GM12878 (cell line): ENCODE data around the gene SPATA16. TPM values are rescaled to one million over a fixed set of nuclear protein-coding genes. Genes with fewer than 3 reads are reported as not detected.

Source experiments
- ATAC-seq: fragments of 200-7000 bp; cut with Tn5 transposase; 3 replicates; pipeline ENCODE4 v1.9.1; 2020; ENCODE audit warnings: mild to moderate bottlenecking, moderate library complexity
- BruUV-seq: library from RNA; stranded (reverse); fragments of 400-500 nt; replicated peaks from 2 replicates; lab custom pipeline; 2021; lab: Mats Ljungman, UMichigan
- CTCF ChIA-PET: fragments of 300-600 bp; sonication (Branson Sonifier 250); formaldehyde crosslinking; extraction: SDS; loops from one replicate; lab custom pipeline; 2021; ENCODE audit warnings: inconsistent platforms; lab: Yijun Ruan, JAX
- POLR2A ChIA-PET: fragments of 350-600 bp; formaldehyde crosslinking; extraction: SDS; loops from one replicate; lab custom pipeline; 2021; ENCODE audit warnings: inconsistent platforms; lab: Charles Lee
- RAD21 ChIA-PET: fragments of 300-600 bp; sonication (Branson Sonifier 250); formaldehyde crosslinking; loops from one replicate; lab custom pipeline; 2023; ENCODE audit warnings: antibody characterized with exemption; ENCODE audit not compliant: unreplicated experiment; lab: Charles Lee
- SMC1A ChIA-PET: fragments of 300-600 bp; sonication (Branson Sonifier 250); formaldehyde crosslinking; loops from one replicate; lab custom pipeline; 2023; ENCODE audit not compliant: unreplicated experiment, uncharacterized antibody; lab: Charles Lee
- DNase-seq: peaks from one replicate; pipeline ENCODE4 v3.0.0-alpha.2; 2011; ENCODE audit warnings: low read depth, low spot score
- FAIRE-seq: peaks from 3 replicates; lab custom pipeline; 2011; peaks lifted over from hg19 to GRCh38; lab: Jason Lieb, UNC
- H2AFZ ChIP-seq: 2 replicates; pipeline ENCODE4 v1.6.0; 2011; ENCODE audit warnings: low read depth, low read length, control low read depth; ENCODE audit not compliant: control insufficient read depth
- H3K27ac ChIP-seq: 2 replicates; pipeline ENCODE4 v1.5.1; 2011; ENCODE audit warnings: control low read depth; ENCODE audit not compliant: control insufficient read depth, insufficient read depth
- H3K27me3 ChIP-seq, 2 experiments: replicated peaks in 1 of 2; 2 replicates each; pipeline versions ENCODE4 v1.6.0 to v1.6.1; 2011; ENCODE audit warnings: low read length in 1 of 2; ENCODE audit not compliant: control insufficient read depth in 2 of 2, insufficient read depth in 2 of 2
- H3K36me3 ChIP-seq, 2 experiments: 2 replicates each; pipeline ENCODE4 v1.5.1; 2011; ENCODE audit warnings: low read length in 1 of 2; ENCODE audit not compliant: control insufficient read depth in 2 of 2, insufficient read depth in 2 of 2
- H3K4me1 ChIP-seq: 2 replicates; pipeline ENCODE4 v1.6.1; 2011; ENCODE audit warnings: mild to moderate bottlenecking, low read length, moderate library complexity, mixed read lengths; ENCODE audit not compliant: control insufficient read depth, insufficient read depth
- H3K4me2 ChIP-seq: 2 replicates; pipeline ENCODE4 v1.6.0; 2011; ENCODE audit warnings: control low read depth; ENCODE audit not compliant: control insufficient read depth, insufficient read depth
- H3K4me3 ChIP-seq: fragments of 200-600 bp; sonication (generic); 2 replicates; pipeline ENCODE4 v1.5.1; 2016
- H3K79me2 ChIP-seq: 2 replicates; pipeline ENCODE4 v1.6.0; 2011; ENCODE audit warnings: low read length; ENCODE audit not compliant: control insufficient read depth, insufficient read depth
- H3K9ac ChIP-seq: 2 replicates; pipeline ENCODE4 v1.8.0; 2011; ENCODE audit warnings: low read length, control low read depth, mixed read lengths; ENCODE audit not compliant: control insufficient read depth, insufficient read depth
- H3K9me3 ChIP-seq: replicated peaks from 3 replicates; pipeline ENCODE4 v1.5.1; 2011; ENCODE audit warnings: mild to moderate bottlenecking, low read length; ENCODE audit not compliant: control insufficient read depth, insufficient read depth
- H4K20me1 ChIP-seq: 2 replicates; pipeline ENCODE4 v1.6.0; 2011; ENCODE audit not compliant: control insufficient read depth, insufficient read depth
- BCL11A ChIP-seq: IDR thresholded peaks from 2 replicates; pipeline ENCODE4 v1.6.1; 2011; ENCODE audit warnings: low read depth, low read length
- CBX3 ChIP-seq: fragments of 200-600 bp; sonication (generic); IDR thresholded peaks from 2 replicates; pipeline ENCODE4 v1.6.1; 2016; ENCODE audit warnings: low read depth, borderline replicate concordance
- CHD4 ChIP-seq: fragments of 200-600 bp; sonication (generic); IDR thresholded peaks from 2 replicates; pipeline ENCODE4 v1.6.1; 2016; ENCODE audit warnings: mild to moderate bottlenecking
- EZH2 ChIP-seq: IDR thresholded peaks from 2 replicates; pipeline ENCODE4 v1.6.1; 2012; ENCODE audit warnings: low read depth, mild to moderate bottlenecking, control low read depth, inconsistent platforms, low read length, borderline replicate concordance; ENCODE audit not compliant: control insufficient read depth
- IRF5 ChIP-seq: fragments of 450-650 bp; IDR thresholded peaks from 2 replicates; pipeline ENCODE4 v1.6.1; 2017; ENCODE audit warnings: borderline replicate concordance
- JUNB ChIP-seq: IDR thresholded peaks from 2 replicates; pipeline ENCODE4 v1.6.1; 2016; ENCODE audit warnings: antibody characterized with exemption, mild to moderate bottlenecking
- LARP7 ChIP-seq: fragments of 450-650 bp; IDR thresholded peaks from 2 replicates; pipeline ENCODE4 v1.6.1; 2017; ENCODE audit warnings: mild to moderate bottlenecking
- MTA2 ChIP-seq: fragments of 450-650 bp; IDR thresholded peaks from 2 replicates; pipeline ENCODE4 v1.6.1; 2016; ENCODE audit warnings: low read depth, mild to moderate bottlenecking, moderate library complexity
- MXI1 ChIP-seq: fragments of 150-350 bp; IDR thresholded peaks from 2 replicates; pipeline ENCODE4 v1.6.1; 2011; ENCODE audit warnings: low read depth, mild to moderate bottlenecking, inconsistent platforms, low read length, improper control_type of control experiment
- RCOR1 ChIP-seq: conservative IDR thresholded peaks from 2 replicates; pipeline ENCODE4 v1.6.1; 2012; ENCODE audit warnings: low read depth, low read length, improper control_type of control experiment
- STAT1 ChIP-seq: fragments of 450-650 bp; conservative IDR thresholded peaks from 2 replicates; pipeline ENCODE4 v1.6.1; 2014; ENCODE audit warnings: antibody characterized with exemption, mild to moderate bottlenecking
- SUPT20H ChIP-seq: IDR thresholded peaks from 2 replicates; pipeline ENCODE4 v1.6.1; 2011; ENCODE audit warnings: low read depth, mild to moderate bottlenecking, low read length, moderate library complexity, borderline replicate concordance; ENCODE audit not compliant: control insufficient read depth
- ZBED1 ChIP-seq: IDR thresholded peaks from 2 replicates; pipeline ENCODE4 v1.6.1; 2016; ENCODE audit warnings: borderline replicate concordance
- ZBTB11 ChIP-seq: fragments of 450-650 bp; formaldehyde crosslinking; IDR thresholded peaks from 2 replicates; pipeline ENCODE4 v1.5.0; 2022; ENCODE audit warnings: mild to moderate bottlenecking, missing genetic modification characterization
- ZNF24 ChIP-seq: fragments of 450-650 bp; IDR thresholded peaks from 2 replicates; pipeline ENCODE4 v1.6.1; 2017; ENCODE audit warnings: antibody characterized with exemption, mild to moderate bottlenecking
- ZNF622 ChIP-seq: fragments of 450-650 bp; IDR thresholded peaks from 2 replicates; pipeline ENCODE4 v1.6.1; 2017; ENCODE audit warnings: mild to moderate bottlenecking, inconsistent platforms
- ZZZ3 ChIP-seq: IDR thresholded peaks from 2 replicates; pipeline ENCODE4 v1.6.1; 2011; ENCODE audit warnings: low read depth; ENCODE audit not compliant: control insufficient read depth, insufficient read length
- WGBS: methylation state at CpG from one replicate; pipeline ENCODE4 v1.1.6; 2016; ENCODE audit warnings: low lambda C conversion rate; ENCODE audit not compliant: insufficient replicate concordance, insufficient coverage; ENCODE audit errors: missing lambda C conversion rate; 5-methylcytosine and 5-hydroxymethylcytosine counted together
- in situ Hi-C: fragments of 300-500 bp; cut with MboI; formaldehyde crosslinking; loops from 9 replicates; pipeline ENCODE4 v1.14.3; 2018; ENCODE audit warnings: mixed read lengths
- intact Hi-C: fragments of 100-400 bp; cut with micrococcal nuclease; formaldehyde crosslinking; loops from one replicate; pipeline ENCODE4 v1.14.2; 2022; ENCODE audit not compliant: unreplicated experiment
- polyA plus RNA-seq, 11 experiments: library from polyadenylated mRNA; depleted of rRNA in 4 of 11; unstranded in 6 of 11; stranded (reverse) in 5 of 11; fragments of >200 nt; fragmentation: Nextera tagmentation in 4 of 11; fragmentation: Illumina TruSeq in 1 of 11; extraction: Ambion mirVana in 4 of 11; extraction: Trizol in 1 of 11; gene quantifications; 1 replicate in 1 of 11; 2 replicates in 10 of 11; pipeline versions ENCODE4 v1.2.1 to v1.2.3, GENCODE V29; 2011 to 2016; ENCODE audit warnings: inconsistent platforms in 2 of 11, missing spikeins in 2 of 11, low read depth in 1 of 11
- total RNA-seq, 4 experiments: library from RNA; depleted of rRNA in 3 of 4; stranded (reverse); fragments of >200 nt in 3 of 4; fragmentation: Illumina TruSeq in 1 of 4; extraction: Trizol in 1 of 4; gene quantifications; 2 replicates each; pipeline versions ENCODE4 v1.2.1 to v1.2.3, GENCODE V29; 2013 to 2021

SPATA16 gene
- total and polyA plus RNA-seq, 10 of the 15 experiments (the other 5 are each of a cell fraction or from before 2014, with no cell fraction given) = 0.04 TPM; not detected in 9

DNA sequence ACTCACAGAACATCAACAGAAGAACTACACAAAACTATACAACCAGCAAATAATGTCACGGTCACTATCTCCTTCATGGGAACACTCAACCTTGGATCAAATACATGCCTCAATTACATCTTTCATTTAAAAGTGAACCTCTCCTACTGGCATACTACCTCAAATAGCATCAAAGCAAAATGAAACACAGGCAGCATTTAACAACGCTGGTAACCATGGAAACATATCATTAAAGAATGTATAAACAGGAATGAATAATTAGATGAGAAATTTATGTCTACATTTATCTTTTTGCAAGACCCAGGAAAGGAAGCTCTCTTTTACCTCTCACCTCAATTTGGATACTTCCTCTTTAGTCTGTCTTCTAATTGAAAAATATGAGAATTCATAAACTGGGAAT, 172.4 kb downstream of the SPATA16 start:
- Histone ChIP-seq H3K27ac (no peak overlapping the region), H3K36me3 (no peaks in the 10 kb centered on the region), H3K4me3 (no peak overlapping the region), H3K9ac (no peak overlapping the region), H4K20me1 (no peaks in the 10 kb centered on the region), H3K27me3 (no peaks in the 10 kb centered on the region), H3K4me2 (no peak overlapping the region), H3K9me3 (no peaks in the 10 kb centered on the region), H2AFZ (no peak overlapping the region), H3K79me2 (no peaks in the 10 kb centered on the region), H3K4me1 (no peaks in the 10 kb centered on the region)
- WGBS = 9% methylated on average over 2 of the region's 2 CpGs
- BruUV-seq = no TSS peak
- SMC1A ChIA-PET = no interaction called here
- in situ Hi-C loops (no loop called here), intact Hi-C loops (no loop called here)
- POLR2A ChIA-PET = no interaction called here
- RAD21 ChIA-PET = no interaction called here
- FAIRE-seq (no peak), DNase-seq (no peak), ATAC-seq (no peak)
- CTCF ChIA-PET = no interaction called here
- TF ChIP-seq CBX3 (no peak), RCOR1 (no peak), IRF5 (no peak), BCL11A (no peak), JUNB (no peak), EZH2 (no peak)

DNA sequence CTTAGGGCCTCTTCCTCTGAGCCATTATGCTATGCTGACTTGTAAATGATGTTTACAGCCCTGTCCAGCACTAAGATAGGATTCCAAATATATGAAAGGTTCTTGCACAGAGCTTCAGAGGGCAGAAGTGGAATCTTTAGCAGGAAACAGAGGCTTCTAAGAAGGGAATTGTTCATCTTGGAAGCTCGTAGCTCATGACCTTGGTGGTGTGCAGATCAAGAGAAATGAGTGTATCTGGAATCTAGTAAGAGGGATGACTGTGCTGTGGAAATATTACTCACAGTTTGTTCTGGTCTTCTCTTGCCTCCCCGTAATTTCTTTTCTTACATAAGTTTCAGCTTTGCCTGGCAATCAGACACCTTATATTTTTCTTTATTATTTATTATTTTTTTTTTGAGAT, 175.8 kb downstream of the SPATA16 start:
- Histone ChIP-seq H3K9me3 (no peaks in the 10 kb centered on the region), H3K27me3 (no peaks in the 10 kb centered on the region), H3K4me2 (no peak overlapping the region), H3K4me3 (no peak overlapping the region), H2AFZ (no peak overlapping the region), H3K27ac (no peak overlapping the region), H3K4me1 (no peaks in the 10 kb centered on the region), H3K36me3 (no peaks in the 10 kb centered on the region), H4K20me1 (no peaks in the 10 kb centered on the region), H3K79me2 (no peaks in the 10 kb centered on the region), H3K9ac (no peak overlapping the region)
- BruUV-seq = no TSS peak
- in situ Hi-C loops (no loop called here), intact Hi-C loops (no loop called here)
- DNase-seq (no peak), ATAC-seq (no peak), FAIRE-seq (no peak)
- RAD21 ChIA-PET = no interaction called here
- POLR2A ChIA-PET = no interaction called here
- CTCF ChIA-PET = no interaction called here
- SMC1A ChIA-PET = interaction anchor here (0.8 kb wide), 1 partner anchor 13 kb away, joined by 4 read pairs; no protein-coding TSS in a partner anchor
- 0% methylated on average over 2 of the region's 2 CpGs for WGBS
- TF ChIP-seq MTA2 (no peak), ZBED1 (no peak), ZNF622 (no peak), MXI1 (no peak), LARP7 (no peak), SUPT20H (no peak), ZBTB11 (CRISPR knock-in tag) (no peak), STAT1 (no peak), ZNF24 (no peak), CHD4 (no peak), ZZZ3 (no peak)
